GM12872 (cell line): ENCODE results near the gene ANAPC2.

Source experiments
- TF ChIP-seq, protein P1 (sequence below): IDR thresholded peaks from 3 replicates; pipeline ENCODE4 v1.5.1; 2011; ENCODE audit warnings: low read depth, mild to moderate bottlenecking, low read length, moderate library complexity; ENCODE audit not compliant: insufficient read depth

The ANAPC2 gene

DNA sequence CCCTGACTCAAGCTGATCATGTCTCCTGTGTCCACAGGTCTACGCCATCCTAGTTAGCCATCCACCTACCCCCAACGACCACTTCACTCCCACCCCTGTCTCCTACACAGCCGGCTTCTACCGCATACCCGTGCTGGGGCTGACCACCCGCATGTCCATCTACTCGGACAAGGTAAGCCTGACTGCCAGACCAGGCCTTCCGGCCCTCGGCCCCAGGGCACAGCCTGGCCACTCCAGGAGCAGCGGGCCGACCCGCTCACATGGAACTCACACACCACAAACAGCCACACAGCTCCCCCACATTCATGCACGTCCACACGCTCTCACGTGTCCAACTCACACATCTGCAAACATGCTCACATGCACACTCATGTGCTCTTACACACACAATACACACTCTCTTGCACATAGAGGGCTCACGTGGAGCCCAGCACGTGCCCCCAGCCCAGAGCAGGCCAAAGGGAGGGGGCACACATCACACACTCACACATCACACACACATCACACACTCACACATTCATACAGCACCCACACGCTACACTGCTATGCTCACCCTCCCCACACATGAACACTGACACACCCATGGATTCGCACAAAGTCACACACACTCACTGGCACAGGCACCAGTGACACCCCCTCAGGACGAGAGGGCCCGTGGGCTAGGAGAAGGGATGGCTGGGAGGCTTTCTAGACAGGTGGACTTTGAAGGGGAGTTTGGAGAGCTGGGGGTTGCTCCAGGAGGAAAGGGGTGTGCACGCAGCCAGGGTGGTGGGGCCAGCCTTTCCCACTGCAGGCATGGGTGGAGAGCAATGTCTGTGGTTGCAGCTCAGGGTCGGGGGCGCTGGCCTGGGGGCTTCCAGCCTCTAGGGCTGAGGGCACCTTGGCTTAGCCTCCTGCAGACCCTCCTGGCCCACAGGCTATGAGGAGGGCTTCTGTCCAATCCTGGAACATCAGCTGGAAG is 46.1 kb downstream of the ANAPC2 start:
- TF ChIP-seq, protein P1, sequence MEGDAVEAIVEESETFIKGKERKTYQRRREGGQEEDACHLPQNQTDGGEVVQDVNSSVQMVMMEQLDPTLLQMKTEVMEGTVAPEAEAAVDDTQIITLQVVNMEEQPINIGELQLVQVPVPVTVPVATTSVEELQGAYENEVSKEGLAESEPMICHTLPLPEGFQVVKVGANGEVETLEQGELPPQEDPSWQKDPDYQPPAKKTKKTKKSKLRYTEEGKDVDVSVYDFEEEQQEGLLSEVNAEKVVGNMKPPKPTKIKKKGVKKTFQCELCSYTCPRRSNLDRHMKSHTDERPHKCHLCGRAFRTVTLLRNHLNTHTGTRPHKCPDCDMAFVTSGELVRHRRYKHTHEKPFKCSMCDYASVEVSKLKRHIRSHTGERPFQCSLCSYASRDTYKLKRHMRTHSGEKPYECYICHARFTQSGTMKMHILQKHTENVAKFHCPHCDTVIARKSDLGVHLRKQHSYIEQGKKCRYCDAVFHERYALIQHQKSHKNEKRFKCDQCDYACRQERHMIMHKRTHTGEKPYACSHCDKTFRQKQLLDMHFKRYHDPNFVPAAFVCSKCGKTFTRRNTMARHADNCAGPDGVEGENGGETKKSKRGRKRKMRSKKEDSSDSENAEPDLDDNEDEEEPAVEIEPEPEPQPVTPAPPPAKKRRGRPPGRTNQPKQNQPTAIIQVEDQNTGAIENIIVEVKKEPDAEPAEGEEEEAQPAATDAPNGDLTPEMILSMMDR: no peak

GRCh38 chr9:137141050-137141810 is 47.1 kb downstream of the ANAPC2 start:
- TF ChIP-seq, protein P1: no peak

DNA sequence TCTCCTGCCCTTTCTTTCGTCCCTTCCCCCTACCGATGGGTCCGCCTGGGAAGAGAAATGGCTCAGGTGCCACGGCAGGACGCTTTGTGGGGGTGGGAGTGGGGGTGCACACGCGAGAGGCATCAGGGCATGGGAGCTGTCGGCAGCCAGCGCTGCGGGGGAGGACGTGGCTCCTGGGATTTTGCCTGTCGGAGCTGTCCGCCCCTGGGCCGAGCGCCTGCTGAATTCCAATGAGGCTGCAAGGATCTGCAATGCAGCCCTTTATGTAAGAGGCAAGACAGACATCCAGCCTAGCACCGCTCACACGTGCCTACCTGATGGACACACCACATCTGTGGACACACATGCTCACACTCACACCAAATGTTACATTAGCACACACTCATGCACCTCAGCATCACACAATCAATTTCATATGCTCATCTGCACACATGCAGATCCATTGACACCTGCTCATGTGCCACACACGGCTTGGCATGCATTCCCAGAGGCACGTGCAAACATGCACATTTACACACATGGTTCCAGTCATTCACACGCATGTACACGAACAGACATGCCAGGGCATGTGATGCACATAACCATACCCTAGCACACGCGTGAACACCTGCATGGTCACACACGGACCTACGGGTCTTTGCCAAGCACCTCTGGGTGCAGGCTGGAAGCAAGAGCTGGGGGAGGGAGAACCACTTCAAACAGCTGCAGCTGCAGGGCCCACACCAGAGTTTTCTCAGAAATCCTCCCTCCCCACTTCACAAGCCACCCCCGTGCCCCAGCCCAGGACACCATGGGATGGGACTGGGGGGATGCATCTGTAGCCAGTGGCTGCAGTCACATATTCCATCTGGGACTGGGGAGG is 48.0 kb downstream of the ANAPC2 start:
- TF ChIP-seq, protein P1: no peak

DNA sequence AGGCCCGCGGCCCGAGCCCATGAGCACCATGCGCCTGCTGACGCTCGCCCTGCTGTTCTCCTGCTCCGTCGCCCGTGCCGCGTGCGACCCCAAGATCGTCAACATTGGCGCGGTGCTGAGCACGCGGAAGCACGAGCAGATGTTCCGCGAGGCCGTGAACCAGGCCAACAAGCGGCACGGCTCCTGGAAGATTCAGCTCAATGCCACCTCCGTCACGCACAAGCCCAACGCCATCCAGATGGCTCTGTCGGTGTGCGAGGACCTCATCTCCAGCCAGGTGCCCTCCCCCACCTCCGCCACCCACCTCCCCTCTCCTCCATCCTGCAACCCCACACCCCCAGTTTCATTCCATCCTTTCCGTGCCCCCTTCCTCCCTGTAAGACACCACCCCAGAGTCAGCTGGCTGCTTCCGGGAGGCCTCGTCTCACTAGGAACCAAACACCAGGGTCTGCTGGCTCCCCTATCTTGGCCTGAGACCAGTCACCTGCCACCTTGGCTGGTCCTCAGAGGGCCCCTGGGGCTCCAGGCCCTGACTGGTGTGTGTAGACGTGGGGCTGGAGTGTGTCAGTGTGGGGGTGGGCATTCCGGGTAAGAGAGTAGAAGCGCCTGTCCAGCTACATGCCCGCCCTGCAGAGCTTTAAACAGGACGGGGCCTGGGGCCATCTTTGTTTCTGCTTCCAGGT is 48.8 kb downstream of the ANAPC2 start:
- TF ChIP-seq, protein P1: no peak

DNA sequence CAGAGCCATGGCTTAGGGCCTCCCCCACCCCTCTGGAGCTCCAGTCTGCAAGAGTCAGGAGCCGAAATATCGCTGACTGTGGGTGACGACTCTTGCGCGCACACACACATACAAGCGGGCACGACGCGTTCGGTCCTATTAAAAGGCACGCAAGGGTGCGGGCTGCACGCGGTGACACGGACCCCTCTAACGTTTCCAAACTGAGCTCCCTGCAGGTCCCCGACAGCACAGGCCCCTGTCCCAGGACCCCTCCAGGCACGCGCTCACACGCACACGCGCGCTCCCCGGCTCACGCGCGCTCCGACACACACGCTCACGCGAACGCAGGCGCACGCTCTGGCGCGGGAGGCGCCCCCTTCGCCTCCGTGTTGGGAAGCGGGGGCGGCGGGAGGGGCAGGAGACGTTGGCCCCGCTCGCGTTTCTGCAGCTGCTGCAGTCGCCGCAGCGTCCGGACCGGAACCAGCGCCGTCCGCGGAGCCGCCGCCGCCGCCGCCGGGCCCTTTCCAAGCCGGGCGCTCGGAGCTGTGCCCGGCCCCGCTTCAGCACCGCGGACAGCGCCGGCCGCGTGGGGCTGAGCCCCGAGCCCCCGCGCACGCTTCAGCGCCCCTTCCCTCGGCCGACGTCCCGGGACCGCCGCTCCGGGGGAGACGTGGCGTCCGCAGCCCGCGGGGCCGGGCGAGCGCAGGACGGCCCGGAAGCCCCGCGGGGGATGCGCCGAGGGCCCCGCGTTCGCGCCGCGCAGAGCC is 49.5 kb downstream of the ANAPC2 start, which contains the start of gene GRIN1:
Gene GRIN1 (plus strand): TSS at position 433 of the 746 bp plus-strand sequence. CDS start 333 bp downstream, outside the sequence.
- TF ChIP-seq, protein P1: no peak

DNA sequence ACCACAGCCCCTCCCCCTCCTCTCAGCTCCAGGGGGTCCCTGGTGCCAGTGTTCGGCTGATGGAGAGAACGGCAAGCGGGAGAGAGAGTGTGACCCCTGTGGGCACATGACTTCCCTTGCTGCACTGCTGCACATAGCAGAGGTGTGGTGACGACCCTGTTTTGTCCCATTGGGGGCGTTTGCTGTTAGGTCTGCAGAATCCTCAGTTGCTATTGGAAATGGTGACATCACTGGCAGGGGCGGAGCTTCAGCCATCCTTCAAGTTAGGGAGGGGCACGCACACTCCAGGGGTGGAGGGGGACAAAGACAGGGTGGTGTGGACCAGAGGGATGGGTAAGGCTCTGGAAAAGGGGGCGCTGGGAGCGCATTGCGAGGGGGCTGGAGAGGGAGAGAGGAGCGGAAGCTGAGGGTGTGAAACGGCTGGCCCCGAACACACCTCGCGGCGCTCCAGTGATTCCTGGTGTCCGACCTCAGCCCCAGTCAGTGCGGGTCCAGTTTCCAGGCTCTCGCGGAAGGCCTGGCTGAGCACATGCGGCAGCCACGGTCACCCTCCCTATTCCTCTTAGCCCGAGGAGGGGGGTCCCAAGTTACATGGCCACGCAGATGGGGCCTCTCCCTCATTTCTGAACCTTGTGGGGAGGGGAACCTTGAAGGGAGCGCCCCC is 50.2 kb downstream of the ANAPC2 start:
- TF ChIP-seq, protein P1: no peak
